HL-60/S4 (cell line): Measurements from ENCODE around the gene GAS1.

ENCODE experiments used
- in situ Hi-C: fragments of 300-500 bp; cut with MboI; formaldehyde crosslinking; loops from 2 replicates; pipeline ENCODE4 v1.14.3; 2022; ENCODE audit warnings: low sequenced_read_pairs

The GAS1 gene

GRCh38 chr9:86965636-86966395 lies 18.5 kb upstream of the GAS1 start:
- in situ Hi-C loops: no loop called here

- in situ Hi-C loops: no loop called here
These were observed 15.4 kb upstream of the GAS1 start for GRCh38 chr9:86962692-86963091.

GRCh38 chr9:86960938-86961337 lies 13.6 kb upstream of the GAS1 start:
- in situ Hi-C loops: no loop called here

DNA sequence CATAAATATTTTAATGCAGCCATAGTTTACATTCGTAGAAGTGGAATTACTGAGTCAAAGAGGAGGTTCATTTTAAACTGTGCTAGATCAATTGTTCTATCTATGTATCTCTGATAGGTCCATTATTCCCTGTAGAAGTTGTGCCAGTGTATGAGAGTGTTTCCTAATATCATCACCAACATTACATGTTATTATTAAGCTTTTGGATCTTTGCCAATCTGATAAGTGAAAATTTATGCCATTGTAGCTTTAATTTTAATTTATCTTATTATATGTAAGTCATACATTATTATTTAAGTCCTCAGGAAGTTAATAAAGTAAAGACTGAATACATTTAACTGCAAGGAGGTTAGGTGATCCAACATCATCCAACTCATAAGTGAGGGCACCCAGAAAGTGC lies 10.9 kb upstream of the GAS1 start:
- in situ Hi-C loops: no loop called here

GRCh38 chr9:86955561-86955960 lies 8.3 kb upstream of the GAS1 start:
- in situ Hi-C loops: no loop called here

GRCh38 chr9:86955042-86955441 lies 7.7 kb upstream of the GAS1 start:
- in situ Hi-C loops: no loop called here

GRCh38 chr9:86953181-86953580 lies 5.9 kb upstream of the GAS1 start:
- in situ Hi-C loops: no loop called here

DNA sequence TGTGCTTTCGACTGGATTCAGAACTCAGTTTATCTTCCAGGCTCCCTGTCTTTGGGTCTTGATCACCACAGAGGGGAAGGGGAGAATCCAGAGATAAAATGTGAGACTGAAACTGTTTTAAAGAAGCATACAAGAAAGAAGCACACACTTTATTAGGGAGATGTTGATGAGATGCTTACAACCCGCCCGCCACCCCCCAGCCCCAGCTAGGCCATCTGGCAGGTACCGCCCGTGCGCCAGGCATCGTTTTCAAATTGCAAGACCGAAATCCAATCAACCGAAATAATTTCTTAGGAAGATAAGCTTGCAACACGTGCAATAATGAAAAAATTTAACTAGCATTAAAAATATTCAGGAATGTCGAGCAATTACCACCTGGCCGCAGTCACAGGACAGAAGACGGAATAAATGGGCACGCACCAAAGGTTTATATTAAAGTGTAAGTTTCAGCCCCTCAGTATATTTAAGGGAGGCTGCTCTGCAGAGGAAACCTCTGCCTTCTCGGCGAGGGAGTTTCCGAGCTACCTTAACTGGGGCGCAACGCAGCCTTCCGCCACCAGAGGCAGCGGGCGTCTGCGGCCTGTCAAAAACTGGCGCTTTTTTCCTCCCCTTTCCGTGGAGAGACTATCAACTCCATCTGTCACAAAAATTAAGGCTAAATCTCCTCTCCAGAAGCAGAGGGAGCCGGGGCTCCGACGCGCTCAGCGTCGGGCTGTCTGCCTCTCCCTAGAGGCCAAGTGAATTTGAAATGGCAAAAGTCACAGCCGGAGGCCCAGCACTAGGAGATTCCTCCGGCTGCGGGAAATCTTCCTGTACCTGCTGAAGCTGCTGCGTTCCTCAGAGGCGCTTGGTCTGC lies 996 bp upstream of the GAS1 start:
- in situ Hi-C loops: no loop called here

- in situ Hi-C loops: no loop called here
These were observed 833 bp downstream of the GAS1 start for GRCh38 chr9:86946201-86947145.

GRCh38 chr9:86945728-86946200 lies 1.5 kb downstream of the GAS1 start:
- in situ Hi-C loops: no loop called here

- in situ Hi-C loops: no loop called here
These were observed 2.2 kb downstream of the GAS1 start for GRCh38 chr9:86944796-86945727.

DNA sequence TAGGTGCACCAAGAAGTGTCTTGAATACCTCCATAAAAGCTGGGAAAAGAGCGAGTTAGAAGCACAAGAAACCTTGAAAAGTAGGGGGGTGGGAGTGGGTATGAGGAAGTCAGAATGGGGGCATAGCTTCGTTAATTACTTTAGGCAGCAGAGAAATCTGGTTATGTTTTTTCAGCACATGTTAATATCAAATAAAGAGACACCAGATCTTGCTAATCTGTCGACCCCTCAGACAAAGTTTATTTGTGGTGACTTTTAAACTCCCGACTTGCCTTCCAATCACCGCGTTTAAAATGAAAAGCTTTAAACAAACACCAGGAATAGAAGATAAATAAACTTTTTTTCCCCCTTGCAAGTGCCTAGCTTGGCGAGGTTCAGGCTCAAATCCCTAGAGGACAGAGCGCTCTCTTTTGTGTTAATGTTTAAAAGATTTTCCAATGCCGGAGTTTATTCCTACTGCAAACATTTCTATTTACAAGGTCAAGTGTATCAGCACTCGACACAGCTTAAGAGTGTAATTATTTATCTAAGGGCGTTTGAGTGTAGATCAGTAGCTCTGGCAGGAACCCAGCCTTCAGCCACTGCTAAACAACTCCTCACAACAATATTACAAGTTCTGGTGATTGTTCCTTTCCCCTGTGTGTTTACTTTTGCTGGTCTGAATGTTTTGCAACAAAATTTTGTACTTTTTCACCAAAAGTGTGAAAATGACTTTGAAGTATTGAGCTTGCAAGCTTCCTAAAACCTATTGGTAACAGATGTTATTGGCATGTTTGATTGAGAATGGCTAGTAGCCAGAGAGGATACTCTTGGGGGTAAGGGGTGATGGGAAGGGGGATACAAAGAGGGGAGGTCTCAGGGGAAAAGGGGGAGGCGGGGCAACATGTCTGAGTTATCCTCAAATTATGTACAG lies 3.8 kb downstream of the GAS1 start:
- in situ Hi-C loops: no loop called here

- in situ Hi-C loops: no loop called here
These were observed 4.8 kb downstream of the GAS1 start for GRCh38 chr9:86942281-86943200.

GRCh38 chr9:86941197-86941596 lies 6.1 kb downstream of the GAS1 start:
- in situ Hi-C loops: no loop called here

DNA sequence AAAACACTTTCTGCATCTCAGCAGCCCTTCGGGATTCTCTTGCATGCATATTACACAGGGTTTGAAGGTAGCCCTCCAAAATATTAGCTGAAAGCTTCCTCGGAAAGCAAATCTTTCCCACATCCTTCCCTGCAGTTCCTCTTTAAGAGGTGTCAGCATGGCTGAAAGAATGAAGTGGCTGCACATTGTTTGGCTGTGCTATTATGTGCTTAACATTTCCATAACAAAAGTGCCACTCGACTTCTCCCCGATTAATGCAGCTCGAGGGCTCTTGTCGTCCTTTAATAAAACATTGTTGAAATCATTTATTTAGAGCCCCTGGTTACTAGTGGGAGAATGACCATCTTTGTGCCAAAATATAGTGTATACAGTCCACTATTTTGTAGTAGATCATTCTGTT lies 6.5 kb downstream of the GAS1 start:
- in situ Hi-C loops: no loop called here

GRCh38 chr9:86939891-86940290 lies 7.4 kb downstream of the GAS1 start:
- in situ Hi-C loops: no loop called here

GRCh38 chr9:86939321-86939720 lies 8.0 kb downstream of the GAS1 start:
- in situ Hi-C loops: no loop called here

DNA sequence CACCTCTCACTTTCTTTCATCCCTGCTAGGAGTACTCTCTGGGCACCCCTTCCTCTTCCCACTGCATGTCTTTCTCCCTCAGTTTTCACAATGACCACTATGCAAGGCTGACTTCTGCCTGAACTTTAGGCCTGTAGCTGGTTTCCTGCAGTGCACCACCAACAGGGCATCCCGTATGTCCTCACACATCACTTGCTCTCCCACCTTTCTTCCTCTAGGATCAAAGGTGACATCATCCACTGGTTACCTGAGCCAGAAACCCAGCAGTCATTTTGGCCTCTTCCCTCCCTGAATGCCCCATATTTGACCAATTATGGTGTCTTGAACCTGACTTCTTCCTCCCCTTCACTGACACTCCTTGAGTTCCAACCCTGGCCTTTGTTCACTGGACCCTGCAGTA lies 8.5 kb downstream of the GAS1 start:
- in situ Hi-C loops: no loop called here
